GM13977 (cell line): ENCODE results near the gene TBC1D13.

Source experiments
- DNase-seq: peaks from one replicate; pipeline ENCODE4 v3.0.0; 2012; ENCODE audit warnings: low spot score
- CTCF ChIP-seq: IDR thresholded peaks from 2 replicates; pipeline ENCODE4 v1.5.1; 2012; ENCODE audit warnings: mild to moderate bottlenecking, control low read depth; ENCODE audit not compliant: insufficient read depth; ENCODE audit errors: extremely low read depth, missing control alignments
- in situ Hi-C: fragments of 300-500 bp; cut with MboI; formaldehyde crosslinking; loops from one replicate; pipeline ENCODE4 v1.12.0; 2022; ENCODE audit warnings: low sequenced_read_pairs, low pct_unique_long_range_greater_than_20kb, mixed read lengths, inconsistent platforms; ENCODE audit not compliant: unreplicated experiment

Gene TBC1D13

GRCh38 chr9:128819716-128820664, 32.9 kb downstream of the TBC1D13 start:
- in situ Hi-C loops: no loop called here
- no peak for TF ChIP-seq CTCF
- no peak for DNase-seq

- no peak for TF ChIP-seq CTCF
- in situ Hi-C loops: no loop called here
- DNase-seq: no peak
Measured at GRCh38 chr9:128820665-128821583, 33.9 kb downstream of the TBC1D13 start.

- in situ Hi-C loops: no loop called here
- TF ChIP-seq CTCF: no peak
- no peak for DNase-seq
Measured at GRCh38 chr9:128821584-128822406, 34.7 kb downstream of the TBC1D13 start.

- in situ Hi-C loops: no loop called here
- DNase-seq: no peak
- no peak for TF ChIP-seq CTCF
Measured at GRCh38 chr9:128822407-128823042, 35.5 kb downstream of the TBC1D13 start.

- DNase-seq: no peak
- no peak for TF ChIP-seq CTCF
- in situ Hi-C loops: no loop called here
Measured at GRCh38 chr9:128823362-128823902, 36.4 kb downstream of the TBC1D13 start.
